Glutamatergic neuron (in vitro differentiated cells): ENCODE measurements around the gene DMAP1. TPM values are rescaled to one million over a fixed set of nuclear protein-coding genes. Genes with fewer than 3 reads are reported as not detected.

ENCODE experiments used
- DNase-seq: peaks from one replicate; pipeline ENCODE4 v3.0.0; 2022
- H3K27ac Mint-ChIP-seq: one replicate; pipeline ENCODE4 v1.8.0; 2020; ENCODE audit warnings: mild to moderate bottlenecking, mixed read lengths, inconsistent platforms; ENCODE audit not compliant: unreplicated experiment
- H3K27me3 Mint-ChIP-seq: one replicate; pipeline ENCODE4 v1.8.0; 2020; ENCODE audit warnings: mild to moderate bottlenecking, moderate library complexity, mixed read lengths, inconsistent platforms; ENCODE audit not compliant: unreplicated experiment
- H3K36me3 Mint-ChIP-seq: one replicate; pipeline ENCODE4 v1.8.0; 2020; ENCODE audit warnings: mild to moderate bottlenecking, mixed read lengths, inconsistent platforms; ENCODE audit not compliant: unreplicated experiment
- H3K4me1 Mint-ChIP-seq: one replicate; pipeline ENCODE4 v1.8.0; 2020; ENCODE audit warnings: mild to moderate bottlenecking, low read depth, mixed read lengths, inconsistent platforms; ENCODE audit not compliant: unreplicated experiment
- H3K4me3 Mint-ChIP-seq: one replicate; pipeline ENCODE4 v1.8.0; 2020; ENCODE audit warnings: mild to moderate bottlenecking, mixed read lengths, inconsistent platforms; ENCODE audit not compliant: unreplicated experiment
- H3K9me3 Mint-ChIP-seq: one replicate; pipeline ENCODE4 v1.8.0; 2020; ENCODE audit warnings: mild to moderate bottlenecking, moderate library complexity, mixed read lengths, inconsistent platforms; ENCODE audit not compliant: unreplicated experiment
- CTCF ChIP-seq: fragments of 200-600 bp; sonication (generic); IDR thresholded peaks from one replicate; pipeline ENCODE4 v1.5.0; 2021; ENCODE audit not compliant: partially characterized antibody, unreplicated experiment
- long read RNA-seq: library from polyadenylated mRNA; unstranded; transcript quantifications from one replicate; pipeline ENCODE4 v2.0.0, GENCODE V29; 2020; ENCODE audit not compliant: unreplicated experiment
- total RNA-seq: library from RNA; stranded (reverse); fragmentation: NEBNext Ultra II Directional; extraction: Animal tissue kit (Norgen Biotek cat#: 25700); gene quantifications from one replicate; pipeline ENCODE4 v1.2.1, GENCODE V29; 2021; ENCODE audit not compliant: unreplicated experiment

The DMAP1 gene
- total RNA-seq = 62.6 TPM
- long read RNA-seq, transcript DMAP1-203 (10 exons, 1,730 nt) = minor isoform, 13 of 66 reads
- long read RNA-seq, transcript DMAP1-201 (11 exons, 1,552 nt) = major isoform, 26 of 66 reads
- long read RNA-seq, partial matches to known transcripts = 7 of 66 reads
- long read RNA-seq, other reads (novel, unspliced or antisense) = 16 of 66 reads

DNA sequence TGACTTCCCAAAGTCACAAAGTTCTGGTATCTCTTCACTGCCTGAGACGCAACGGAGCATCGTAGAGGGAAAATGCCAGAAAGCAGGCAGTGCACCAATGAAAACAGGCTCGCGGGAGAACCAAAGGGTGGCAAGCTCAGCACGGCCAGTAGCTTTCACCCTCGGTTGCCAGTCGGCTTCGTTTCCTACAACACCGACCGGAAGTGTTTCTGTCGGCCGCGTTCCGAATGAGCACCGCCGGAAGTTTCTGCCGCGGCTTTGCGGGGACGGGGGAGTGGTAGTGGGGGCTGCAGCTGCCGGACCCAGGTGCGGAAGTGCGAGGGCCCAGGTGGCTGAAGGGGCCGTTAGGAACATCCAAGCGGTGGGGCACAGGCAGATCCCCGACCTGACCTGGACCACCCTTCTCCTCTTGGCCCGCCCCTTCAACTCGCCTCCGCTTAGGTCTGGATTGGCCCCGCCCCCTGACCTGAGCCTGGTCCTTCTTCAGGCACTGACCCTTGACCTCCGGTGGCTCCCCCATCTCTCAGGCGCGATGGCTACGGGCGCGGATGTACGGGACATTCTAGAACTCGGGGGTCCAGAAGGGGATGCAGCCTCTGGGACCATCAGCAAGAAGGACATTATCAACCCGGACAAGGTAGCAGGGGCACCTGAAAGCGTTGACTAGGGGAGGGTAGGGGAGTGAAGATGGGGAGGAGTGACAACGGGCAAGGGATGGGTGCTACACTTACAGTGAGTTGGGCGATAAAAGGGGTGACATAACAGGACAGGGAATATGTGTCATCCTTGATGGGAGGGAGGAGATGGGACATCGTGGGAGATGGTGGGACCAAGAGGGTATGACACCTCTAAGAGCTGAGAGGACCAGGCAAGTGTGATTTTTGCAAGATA, at the start of gene DMAP1:
TSS of gene DMAP1 (plus strand) at position 250 of the 891 bp plus-strand sequence. CDS start at position 533, 283 bp downstream.
- peaks cover 14% of the 10 kb centered on the region for H3K4me1 Mint-ChIP-seq
- peaks cover 10% of the 10 kb centered on the region for H3K27me3 Mint-ChIP-seq
- no peaks in the 10 kb centered on the region for H3K9me3 Mint-ChIP-seq
- no peaks in the 10 kb centered on the region for H3K36me3 Mint-ChIP-seq
- TF ChIP-seq CTCF = no peak
- peak within 1 kb of the TSS; percentile 94 for H3K4me3 Mint-ChIP-seq
- peak; percentile 81 for DNase-seq
- peak within 1 kb of the TSS; percentile 73 for H3K27ac Mint-ChIP-seq

DNA sequence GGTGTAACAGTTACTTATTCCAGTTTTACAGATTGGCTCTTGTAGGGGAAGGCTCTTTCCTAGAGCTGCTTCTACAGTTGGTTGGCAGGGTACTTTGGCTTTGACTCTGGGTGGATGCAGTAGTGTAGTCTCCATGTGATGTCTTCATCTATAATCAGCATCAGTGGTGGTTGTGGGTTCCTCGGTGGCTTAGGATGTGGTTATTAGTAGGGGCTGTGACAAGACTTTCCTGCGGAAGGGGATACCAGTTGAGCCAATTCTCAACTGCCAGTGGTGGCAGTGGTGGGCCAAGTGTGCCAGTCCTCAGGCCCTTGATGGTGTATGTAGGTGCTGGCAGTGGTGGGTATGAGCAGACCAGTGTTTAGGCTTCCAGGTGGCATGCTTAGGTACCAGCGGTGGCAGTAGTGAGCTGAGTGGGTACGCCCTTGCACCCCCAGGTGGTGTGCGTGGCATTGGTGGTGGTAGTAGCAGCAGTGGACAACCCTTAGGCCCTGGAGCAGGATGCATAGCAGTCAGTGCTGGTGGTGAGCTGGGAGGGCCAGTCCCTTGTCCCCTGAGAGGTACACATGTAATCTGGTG, 44.7 kb upstream of the DMAP1 start:
- peaks cover 4% of the 10 kb centered on the region for H3K9me3 Mint-ChIP-seq
- TF ChIP-seq CTCF = no peak
- peaks cover 5% of the 10 kb centered on the region for H3K27me3 Mint-ChIP-seq
- no peak overlapping the region for H3K27ac Mint-ChIP-seq
- no peaks in the 10 kb centered on the region for H3K4me1 Mint-ChIP-seq
- no peak for DNase-seq
- H3K36me3 Mint-ChIP-seq = peaks cover 15% of the 10 kb centered on the region
- no peak overlapping the region for H3K4me3 Mint-ChIP-seq

DNA sequence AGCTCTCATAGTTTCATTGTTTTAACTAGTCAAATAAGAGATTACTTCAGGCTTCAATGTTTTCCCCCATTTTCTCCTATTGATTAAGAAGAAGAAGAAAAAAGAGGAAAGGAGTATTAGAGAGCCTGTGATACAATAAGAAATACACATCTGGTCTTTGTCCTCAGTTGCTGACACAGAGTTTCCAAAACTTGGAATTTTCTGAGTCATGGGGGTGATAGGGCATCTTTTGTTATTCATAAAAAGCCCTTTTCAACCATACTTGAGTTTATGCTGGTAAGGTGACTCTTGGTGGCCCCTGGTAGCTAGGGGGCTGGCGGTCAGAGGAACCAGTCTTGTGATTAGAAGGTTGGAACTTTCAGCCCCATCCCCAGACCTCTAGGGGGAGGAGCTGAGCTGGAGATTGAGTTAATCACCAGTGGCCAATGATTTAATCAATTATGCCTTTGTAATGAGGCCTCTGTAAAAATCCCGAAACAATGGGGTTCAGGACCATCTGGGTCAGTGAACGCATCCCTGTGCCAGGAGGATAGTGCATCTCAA, 42.9 kb upstream of the DMAP1 start:
- no peaks in the 10 kb centered on the region for H3K4me1 Mint-ChIP-seq

DNA sequence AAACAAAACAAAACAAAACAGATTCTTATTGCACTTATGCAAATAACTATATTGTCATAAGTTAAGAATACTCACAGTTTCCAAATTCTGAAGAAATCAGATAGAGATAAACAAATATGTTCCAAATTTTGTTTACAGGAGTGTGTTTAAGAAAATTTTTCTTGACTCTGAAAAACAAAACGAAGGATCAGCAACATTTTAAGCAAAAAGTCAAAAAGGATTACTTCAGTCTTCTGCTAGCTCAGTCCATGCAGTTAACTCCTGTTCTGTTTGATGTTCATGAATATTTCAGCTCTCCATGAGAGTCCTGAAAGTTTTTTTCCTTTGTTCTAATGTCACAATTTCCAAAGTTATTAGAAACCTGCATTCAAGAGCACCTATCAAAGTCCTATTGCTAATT, 38.6 kb upstream of the DMAP1 start:
- H3K4me1 Mint-ChIP-seq = no peaks in the 10 kb centered on the region
- no peak overlapping the region for H3K4me3 Mint-ChIP-seq
- TF ChIP-seq CTCF = no peak
- H3K27ac Mint-ChIP-seq = no peak overlapping the region
- H3K27me3 Mint-ChIP-seq = no peaks in the 10 kb centered on the region
- H3K36me3 Mint-ChIP-seq = peaks cover 11% of the 10 kb centered on the region
- no peak for DNase-seq
- peaks cover 2% of the 10 kb centered on the region for H3K9me3 Mint-ChIP-seq

More for the DNA sequence above, 42.9 kb upstream of the DMAP1 start:
- Mint-ChIP-seq H3K4me3 (no peak overlapping the region), H3K27me3 (peaks cover 5% of the 10 kb centered on the region), H3K27ac (no peak overlapping the region), H3K36me3 (peaks cover 19% of the 10 kb centered on the region), H3K9me3 (peaks cover 4% of the 10 kb centered on the region)
- no peak for DNase-seq
- TF ChIP-seq CTCF = no peak
